Inflammatory macrophage treated with lipopolysaccharide for 4 hours (primary cell): ENCODE results near the gene AFAP1L2.

Experiments used
- DNase-seq: peaks from one replicate; pipeline ENCODE4 v3.0.0-alpha.2; 2020

The AFAP1L2 gene

GRCh38 chr10:114307731-114308130 is 96.6 kb downstream of the AFAP1L2 start:
- DNase-seq = no peak

GRCh38 chr10:114306116-114306973 is 98.0 kb downstream of the AFAP1L2 start:
- DNase-seq = no peak

GRCh38 chr10:114305521-114305925 is 98.8 kb downstream of the AFAP1L2 start:
- DNase-seq = no peak

GRCh38 chr10:114304571-114305421 is 99.5 kb downstream of the AFAP1L2 start:
- peak; percentile 21 for DNase-seq

GRCh38 chr10:114304017-114304570 is 100.2 kb downstream of the AFAP1L2 start:
- peak; percentile 64 for DNase-seq

- no peak for DNase-seq
Measured at GRCh38 chr10:114303556-114303955, 100.7 kb downstream of the AFAP1L2 start.

- DNase-seq = no peak
Measured at GRCh38 chr10:114301951-114302710, 102.2 kb downstream of the AFAP1L2 start.

- DNase-seq = no peak
Measured at GRCh38 chr10:114301177-114301576, 103.1 kb downstream of the AFAP1L2 start.

- DNase-seq = no peak
Measured at GRCh38 chr10:114300036-114300645, 104.2 kb downstream of the AFAP1L2 start.

- DNase-seq = no peak
Measured at GRCh38 chr10:114297136-114297705, 107.1 kb downstream of the AFAP1L2 start.

GRCh38 chr10:114295393-114295792 is 108.9 kb downstream of the AFAP1L2 start:
- DNase-seq = no peak

GRCh38 chr10:114294549-114294948 is 109.8 kb downstream of the AFAP1L2 start:
- DNase-seq = no peak

GRCh38 chr10:114293075-114293474 is 111.2 kb downstream of the AFAP1L2 start:
- DNase-seq = no peak

- DNase-seq = no peak
Measured at GRCh38 chr10:114291516-114291915, 112.8 kb downstream of the AFAP1L2 start.

- DNase-seq = no peak
Measured at GRCh38 chr10:114291076-114291475, 113.2 kb downstream of the AFAP1L2 start.

- no peak for DNase-seq
Measured at GRCh38 chr10:114290038-114290437, 114.3 kb downstream of the AFAP1L2 start.

GRCh38 chr10:114289096-114289436 is 115.2 kb downstream of the AFAP1L2 start:
- DNase-seq = no peak

GRCh38 chr10:114288424-114289095 is 115.7 kb downstream of the AFAP1L2 start:
- no peak for DNase-seq

GRCh38 chr10:114286921-114287320 is 117.4 kb downstream of the AFAP1L2 start:
- no peak for DNase-seq

- DNase-seq = no peak
Measured at GRCh38 chr10:114285961-114286441, 118.3 kb downstream of the AFAP1L2 start.

GRCh38 chr10:114284346-114285071 is 119.8 kb downstream of the AFAP1L2 start:
- no peak for DNase-seq
